HepG2 (cell line): Measurements from ENCODE around the gene MARCO. TPM values are rescaled to one million over a fixed set of nuclear protein-coding genes. Genes with fewer than 3 reads are reported as not detected.

Experiments used
- ATAC-seq: fragments of 200-7000 bp; cut with Tn5 transposase; 3 replicates; pipeline ENCODE4 v1.9.1; 2020; ENCODE audit warnings: mild to moderate bottlenecking, moderate library complexity
- BruUV-seq: library from RNA; stranded (reverse); fragments of 400-500 nt; replicated peaks from 2 replicates; lab custom pipeline; 2021; lab: Mats Ljungman, UMichigan
- CTCF ChIA-PET: fragments of 300-600 bp; formaldehyde crosslinking; extraction: SDS; loops from one replicate; lab custom pipeline; 2021; ENCODE audit warnings: low total read pairs, inconsistent platforms, low intra/inter-chr PET ratio; lab: Yijun Ruan, JAX
- POLR2A ChIA-PET: fragments of 350-600 bp; sonication (Branson Sonifier 250); formaldehyde crosslinking; loops from one replicate; lab custom pipeline; 2020; ENCODE audit warnings: antibody characterized with exemption, inconsistent platforms; lab: Yijun Ruan, JAX
- DNase-seq: peaks from one replicate; pipeline ENCODE4 v3.0.0-alpha.2; 2015; ENCODE audit warnings: low spot score
- FAIRE-seq: peaks from 3 replicates; lab custom pipeline; 2011; peaks lifted over from hg19 to GRCh38; lab: Jason Lieb, UNC
- H2AFZ ChIP-seq: one replicate; pipeline ENCODE4 v1.6.1; 2011; ENCODE audit warnings: low read length, inconsistent platforms
- H3K27ac ChIP-seq: fragments of 300-600 bp; 3 replicates; pipeline ENCODE4 v1.8.0; 2011; ENCODE audit warnings: mixed run types, mild to moderate bottlenecking, mixed read lengths, low read length, inconsistent platforms; ENCODE audit not compliant: insufficient read depth; ENCODE audit errors: extremely low read length
- H3K27me3 ChIP-seq, 2 experiments: fragments of 200-600 bp in 1 of 2; 2 replicates in 1 of 2; 3 replicates in 1 of 2; pipeline versions ENCODE4 v1.6.0 to v1.8.0; 2011; ENCODE audit warnings: low read length in 2 of 2, mild to moderate bottlenecking in 2 of 2, moderate library complexity in 2 of 2, inconsistent platforms in 1 of 2; ENCODE audit not compliant: insufficient read depth in 2 of 2, control insufficient read depth in 1 of 2
- H3K36me3 ChIP-seq, 2 experiments: fragments of 200-600 bp in 1 of 2; replicated peaks in 1 of 2; 2 replicates in 1 of 2; 3 replicates in 1 of 2; pipeline versions ENCODE4 v1.5.1 to v1.8.0; 2011; ENCODE audit warnings: low read length in 2 of 2, inconsistent platforms in 1 of 2; ENCODE audit not compliant: insufficient read depth in 2 of 2, control insufficient read depth in 1 of 2
- H3K4me1 ChIP-seq: 2 replicates; pipeline ENCODE4 v1.5.1; 2012; ENCODE audit warnings: low read length, inconsistent platforms; ENCODE audit not compliant: insufficient read depth
- H3K4me2 ChIP-seq: 2 replicates; pipeline ENCODE4 v1.6.0; 2011; ENCODE audit warnings: low read depth, low read length, inconsistent platforms
- H3K4me3 ChIP-seq, 3 experiments: fragments of 200-600 bp in 1 of 3; sonication (generic), shearing (Covaris generic) in 1 of 3; replicated peaks in 1 of 3; 2 replicates each; pipeline ENCODE4 v1.5.1; 2011 to 2016; ENCODE audit warnings: low read length in 3 of 3, inconsistent platforms in 2 of 3, low read depth in 2 of 3, mild to moderate bottlenecking in 2 of 3, control low read depth in 1 of 3, mixed read lengths in 1 of 3; ENCODE audit not compliant: insufficient read depth in 1 of 3
- H3K79me2 ChIP-seq: one replicate; pipeline ENCODE4 v1.6.1; 2011; ENCODE audit warnings: low read length, inconsistent platforms; ENCODE audit not compliant: insufficient read depth
- H3K9ac ChIP-seq: 2 replicates; pipeline ENCODE4 v1.6.0; 2011; ENCODE audit warnings: mild to moderate bottlenecking, low read depth, low read length, inconsistent platforms; ENCODE audit not compliant: insufficient read depth
- H3K9me3 ChIP-seq: 2 replicates; pipeline ENCODE4 v1.5.1; 2012; ENCODE audit warnings: mild to moderate bottlenecking, low read length
- H4K20me1 ChIP-seq: 2 replicates; pipeline ENCODE4 v1.6.0; 2011; ENCODE audit warnings: inconsistent platforms, mild to moderate bottlenecking, low read length, moderate library complexity; ENCODE audit not compliant: insufficient read depth
- CBX2 ChIP-seq, 2 experiments: fragments of 200-600 bp in 1 of 2; sonication (generic); formaldehyde crosslinking in 1 of 2; IDR thresholded peaks; 2 replicates each; pipeline versions ENCODE4 v1.7.0 to v1.8.1; 2018 to 2022; ENCODE audit warnings: low read depth in 2 of 2, low read length in 1 of 2, mild to moderate bottlenecking in 1 of 2, missing genetic modification reagents in 1 of 2
- CENPT ChIP-seq: sonication (generic); formaldehyde crosslinking; IDR thresholded peaks from 2 replicates; pipeline ENCODE4 v1.8.0; 2022; ENCODE audit warnings: low read depth, mild to moderate bottlenecking, moderate library complexity, missing genetic modification reagents
- HNRNPL ChIP-seq: fragments of 200-400 bp; formaldehyde crosslinking; IDR thresholded peaks from 2 replicates; pipeline ENCODE4 v1.6.1; 2017; ENCODE audit warnings: mild to moderate bottlenecking, low read depth, low read length
- MAFF ChIP-seq: IDR thresholded peaks from 2 replicates; pipeline ENCODE4 v1.6.1; 2011; ENCODE audit warnings: low read depth, low read length, improper control_type of control experiment
- MED8 ChIP-seq: sonication (generic); formaldehyde crosslinking; IDR thresholded peaks from 2 replicates; pipeline ENCODE4 v1.8.1; 2023; ENCODE audit warnings: mild to moderate bottlenecking, missing genetic modification reagents; ENCODE audit not compliant: insufficient replicate concordance
- NFE2 ChIP-seq: sonication (generic); formaldehyde crosslinking; IDR thresholded peaks from 2 replicates; pipeline ENCODE4 v1.4.0; 2020; ENCODE audit warnings: missing genetic modification reagents
- NFIB ChIP-seq: sonication (generic); formaldehyde crosslinking; IDR thresholded peaks from 2 replicates; pipeline ENCODE4 v1.9.0; 2021; ENCODE audit warnings: missing genetic modification reagents, mild to moderate bottlenecking, borderline replicate concordance
- SNAI1 ChIP-seq: sonication (generic); formaldehyde crosslinking; IDR thresholded peaks from 2 replicates; pipeline ENCODE4 v1.5.0; 2020; ENCODE audit warnings: mild to moderate bottlenecking, missing genetic modification reagents, borderline replicate concordance
- TEAD3 ChIP-seq: optimal IDR thresholded peaks from 2 replicates; pipeline ENCODE3; 2016; ENCODE audit warnings: borderline replicate concordance
- ZBTB42 ChIP-seq: sonication (generic); formaldehyde crosslinking; IDR thresholded peaks from 2 replicates; pipeline ENCODE4 v1.5.0; 2020; ENCODE audit warnings: mild to moderate bottlenecking, missing genetic modification reagents
- ZNF12 ChIP-seq: sonication (generic); formaldehyde crosslinking; IDR thresholded peaks from 2 replicates; pipeline ENCODE4 v1.5.0; 2020; ENCODE audit warnings: missing genetic modification reagents
- ZNF263 ChIP-seq: sonication (generic); formaldehyde crosslinking; IDR thresholded peaks from 2 replicates; pipeline ENCODE4 v1.4.0; 2020; ENCODE audit warnings: missing genetic modification reagents
- ZNF274 ChIP-seq: sonication (generic); formaldehyde crosslinking; IDR thresholded peaks from 2 replicates; pipeline ENCODE4 v1.5.1; 2020; ENCODE audit warnings: mild to moderate bottlenecking, missing genetic modification reagents
- ZNF34 ChIP-seq: sonication (generic); formaldehyde crosslinking; IDR thresholded peaks from 2 replicates; pipeline ENCODE4 v1.4.0; 2020; ENCODE audit warnings: mild to moderate bottlenecking, missing genetic modification reagents, borderline replicate concordance
- ZNF354B ChIP-seq: sonication (generic); formaldehyde crosslinking; IDR thresholded peaks from 2 replicates; pipeline ENCODE4 v1.8.0; 2022; ENCODE audit warnings: mild to moderate bottlenecking, missing genetic modification reagents
- ZNF468 ChIP-seq: sonication (generic); formaldehyde crosslinking; IDR thresholded peaks from 2 replicates; pipeline ENCODE4 v1.8.0; 2022; ENCODE audit warnings: mild to moderate bottlenecking, moderate library complexity, missing genetic modification reagents
- ZNF496 ChIP-seq: sonication (generic); formaldehyde crosslinking; IDR thresholded peaks from 2 replicates; pipeline ENCODE4 v1.8.1; 2023; ENCODE audit warnings: mild to moderate bottlenecking, moderate library complexity, missing genetic modification reagents; ENCODE audit not compliant: insufficient replicate concordance
- ZNF773 ChIP-seq: sonication (generic); formaldehyde crosslinking; IDR thresholded peaks from 2 replicates; pipeline ENCODE4 v1.4.0; 2020; ENCODE audit warnings: missing genetic modification reagents, borderline replicate concordance
- ZSCAN31 ChIP-seq: sonication (generic); formaldehyde crosslinking; IDR thresholded peaks from 2 replicates; pipeline ENCODE4 v1.5.0; 2020; ENCODE audit warnings: low read depth, mild to moderate bottlenecking, missing genetic modification reagents
- WGBS: methylation state at CpG from one replicate; pipeline ENCODE4 v1.1.6; 2017; ENCODE audit warnings: low lambda C conversion rate; 5-methylcytosine and 5-hydroxymethylcytosine counted together
- in situ Hi-C: cut with HindIII; loops from 2 replicates; pipeline ENCODE4 v1.10.0; 2017; ENCODE audit warnings: low pct_unique_long_range_greater_than_20kb; ENCODE audit not compliant: extremely low pct_ligation_motif_present
- intact Hi-C: fragments of 100-400 bp; cut with micrococcal nuclease; formaldehyde crosslinking; loops from one replicate; pipeline ENCODE4 v1.10.0; 2022; ENCODE audit not compliant: unreplicated experiment
- polyA plus RNA-seq, 8 experiments: library from polyadenylated mRNA; depleted of rRNA in 3 of 8; stranded (reverse) in 7 of 8; unstranded in 1 of 8; fragments of >200 nt; fragmentation: Illumina TruSeq in 4 of 8; extraction: Trizol in 4 of 8; gene quantifications; 2 replicates each; pipeline versions ENCODE4 v1.2.1 to v1.2.3, GENCODE V29; 2011 to 2016; ENCODE audit warnings: low read depth in 4 of 8, missing spikeins in 1 of 8, mixed read lengths in 1 of 8; ENCODE audit not compliant: insufficient read depth in 1 of 8
- total RNA-seq, 5 experiments: library from RNA; depleted of rRNA; stranded (reverse); fragments of >200 nt; fragmentation: Illumina TruSeq; extraction: Trizol; gene quantifications; 2 replicates each; pipeline ENCODE4 v1.2.3, GENCODE V29; 2016; ENCODE audit warnings: low read depth in 1 of 5
- TF ChIP-seq, protein P1 (sequence below): sonication (generic); formaldehyde crosslinking; IDR thresholded peaks from 2 replicates; pipeline ENCODE4 v1.9.0; 2021; ENCODE audit warnings: missing genetic modification reagents, borderline replicate concordance

Gene MARCO
- total and polyA plus RNA-seq, 2 of the 13 experiments (the other 11 are each of a cell fraction or from before 2014, with no cell fraction given), result not detected

GRCh38 chr2:119005555-119005954, 63.6 kb downstream of the MARCO start:
- Histone ChIP-seq H3K4me3 (no peak overlapping the region), H3K27me3 (peaks cover 0 to 20% of the 10 kb centered on the region in 2 experiments; a peak in 4 of 5 replicates), H2AFZ (no peak overlapping the region), H3K36me3 (no peaks in the 10 kb centered on the region), H3K79me2 (no peaks in the 10 kb centered on the region), H3K4me1 (no peaks in the 10 kb centered on the region), H3K9ac (no peak overlapping the region), H3K27ac (no peak overlapping the region), H3K9me3 (peaks cover 6% of the 10 kb centered on the region; the same call in 1 of the 2 replicates), H4K20me1 (no peaks in the 10 kb centered on the region), H3K4me2 (no peak overlapping the region)
- intact Hi-C loops (no loop called here), in situ Hi-C loops (no loop called here)
- DNase-seq, result no peak
- no peak; the same call in 2 of the 3 replicates for ATAC-seq
- TF ChIP-seq ZSCAN31 (CRISPR knock-in tag) (no peak), NFIB (CRISPR knock-in tag) (no peak), TEAD3 (CRISPR knock-in tag) (no peak), MED8 (CRISPR knock-in tag) (no peak), ZNF354B (no peak), CBX2 (IDR thresholded peaks at IDR 0.05; ENCODE audit: low read depth, low read length) (no peak), CBX2 (CRISPR knock-in tag; IDR thresholded peaks at IDR 0.05; ENCODE audit: low read depth) (no peak), ZNF773 (no peak), ZNF274 (CRISPR knock-in tag) (no peak), NFE2 (CRISPR knock-in tag) (no peak), ZNF496 (CRISPR knock-in tag) (no peak), HNRNPL (no peak), CENPT (no peak), ZBTB42 (CRISPR knock-in tag) (no peak), ZNF263 (CRISPR knock-in tag) (no peak), ZNF12 (CRISPR knock-in tag) (no peak), SNAI1 (CRISPR knock-in tag) (no peak), ZNF468 (CRISPR knock-in tag) (no peak), MAFF (no peak), ZNF34 (CRISPR knock-in tag) (no peak)
- TF ChIP-seq, protein P1, sequence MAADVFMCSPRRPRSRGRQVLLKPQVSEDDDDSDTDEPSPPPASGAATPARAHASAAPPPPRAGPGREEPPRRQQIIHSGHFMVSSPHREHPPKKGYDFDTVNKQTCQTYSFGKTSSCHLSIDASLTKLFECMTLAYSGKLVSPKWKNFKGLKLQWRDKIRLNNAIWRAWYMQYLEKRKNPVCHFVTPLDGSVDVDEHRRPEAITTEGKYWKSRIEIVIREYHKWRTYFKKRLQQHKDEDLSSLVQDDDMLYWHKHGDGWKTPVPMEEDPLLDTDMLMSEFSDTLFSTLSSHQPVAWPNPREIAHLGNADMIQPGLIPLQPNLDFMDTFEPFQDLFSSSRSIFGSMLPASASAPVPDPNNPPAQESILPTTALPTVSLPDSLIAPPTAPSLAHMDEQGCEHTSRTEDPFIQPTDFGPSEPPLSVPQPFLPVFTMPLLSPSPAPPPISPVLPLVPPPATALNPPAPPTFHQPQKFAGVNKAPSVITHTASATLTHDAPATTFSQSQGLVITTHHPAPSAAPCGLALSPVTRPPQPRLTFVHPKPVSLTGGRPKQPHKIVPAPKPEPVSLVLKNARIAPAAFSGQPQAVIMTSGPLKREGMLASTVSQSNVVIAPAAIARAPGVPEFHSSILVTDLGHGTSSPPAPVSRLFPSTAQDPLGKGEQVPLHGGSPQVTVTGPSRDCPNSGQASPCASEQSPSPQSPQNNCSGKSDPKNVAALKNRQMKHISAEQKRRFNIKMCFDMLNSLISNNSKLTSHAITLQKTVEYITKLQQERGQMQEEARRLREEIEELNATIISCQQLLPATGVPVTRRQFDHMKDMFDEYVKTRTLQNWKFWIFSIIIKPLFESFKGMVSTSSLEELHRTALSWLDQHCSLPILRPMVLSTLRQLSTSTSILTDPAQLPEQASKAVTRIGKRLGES, result no peak
- WGBS, result 13% methylated on average over 3 of the region's 6 CpGs
- ChIA-PET POLR2A (no interaction called here), CTCF (no interaction called here)
- no peak for FAIRE-seq
- BruUV-seq, result no TSS peak
